Measurements from ENCODE around the gene ZNF554. TPM values are rescaled to one million over a fixed set of nuclear protein-coding genes. Genes with fewer than 3 reads are reported as not detected.

Gene ZNF554
- total RNA-seq, 1 donor from 2014 or later: 8.6 TPM

DNA sequence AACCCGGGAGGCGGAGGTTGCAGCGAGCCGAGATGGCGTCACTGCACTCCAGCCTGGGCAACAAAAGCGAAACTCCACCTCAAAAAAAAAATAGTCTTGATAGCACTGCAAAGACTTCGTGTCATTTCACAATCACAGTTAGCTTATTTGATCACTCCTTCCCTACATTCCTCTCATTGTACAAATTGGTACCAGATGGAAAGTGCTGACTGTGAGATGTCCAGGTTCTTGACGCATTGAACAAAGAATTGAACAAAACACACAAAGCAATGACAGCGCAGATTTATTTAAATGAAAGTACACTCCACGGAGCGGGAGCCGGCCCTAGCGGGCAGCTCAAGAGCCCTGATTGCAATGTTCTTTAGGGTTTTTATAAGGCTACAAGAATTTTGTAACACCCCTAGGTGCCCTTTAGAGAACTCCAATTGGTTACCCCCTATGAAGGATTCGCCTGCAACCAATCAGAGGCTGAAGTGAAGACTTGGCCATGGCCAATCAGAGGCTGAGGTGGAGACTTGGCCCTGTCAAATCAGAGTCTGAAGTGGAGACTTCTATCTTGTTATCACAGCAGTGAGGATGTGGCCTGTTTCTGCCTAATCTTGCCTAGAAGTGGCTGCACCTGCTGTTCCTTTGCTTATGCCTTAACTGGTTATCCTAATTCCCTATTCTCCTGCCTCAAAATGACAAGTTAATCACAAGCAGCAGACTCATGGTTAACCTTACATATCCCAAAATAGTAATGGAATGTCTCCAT is 64.2 kb downstream of the ZNF554 start:
- DNase-seq (ENCODE audit: low read depth, low spot score): no peak
- Mint-ChIP-seq H3K4me3 (no peak overlapping the region), H3K4me1 (peaks cover 8% of the 10 kb centered on the region), H3K27ac (ENCODE audit: unreplicated experiment) (no peak overlapping the region), H3K27me3 (ENCODE audit: low read depth) (peaks cover 4% of the 10 kb centered on the region), H3K36me3 (ENCODE audit: low read depth) (peaks cover 1% of the 10 kb centered on the region), H3K9me3 (no peaks in the 10 kb centered on the region)
- TF ChIP-seq, protein P1, sequence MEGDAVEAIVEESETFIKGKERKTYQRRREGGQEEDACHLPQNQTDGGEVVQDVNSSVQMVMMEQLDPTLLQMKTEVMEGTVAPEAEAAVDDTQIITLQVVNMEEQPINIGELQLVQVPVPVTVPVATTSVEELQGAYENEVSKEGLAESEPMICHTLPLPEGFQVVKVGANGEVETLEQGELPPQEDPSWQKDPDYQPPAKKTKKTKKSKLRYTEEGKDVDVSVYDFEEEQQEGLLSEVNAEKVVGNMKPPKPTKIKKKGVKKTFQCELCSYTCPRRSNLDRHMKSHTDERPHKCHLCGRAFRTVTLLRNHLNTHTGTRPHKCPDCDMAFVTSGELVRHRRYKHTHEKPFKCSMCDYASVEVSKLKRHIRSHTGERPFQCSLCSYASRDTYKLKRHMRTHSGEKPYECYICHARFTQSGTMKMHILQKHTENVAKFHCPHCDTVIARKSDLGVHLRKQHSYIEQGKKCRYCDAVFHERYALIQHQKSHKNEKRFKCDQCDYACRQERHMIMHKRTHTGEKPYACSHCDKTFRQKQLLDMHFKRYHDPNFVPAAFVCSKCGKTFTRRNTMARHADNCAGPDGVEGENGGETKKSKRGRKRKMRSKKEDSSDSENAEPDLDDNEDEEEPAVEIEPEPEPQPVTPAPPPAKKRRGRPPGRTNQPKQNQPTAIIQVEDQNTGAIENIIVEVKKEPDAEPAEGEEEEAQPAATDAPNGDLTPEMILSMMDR (conservative IDR thresholded peaks at IDR 0.05): no peak

DNA sequence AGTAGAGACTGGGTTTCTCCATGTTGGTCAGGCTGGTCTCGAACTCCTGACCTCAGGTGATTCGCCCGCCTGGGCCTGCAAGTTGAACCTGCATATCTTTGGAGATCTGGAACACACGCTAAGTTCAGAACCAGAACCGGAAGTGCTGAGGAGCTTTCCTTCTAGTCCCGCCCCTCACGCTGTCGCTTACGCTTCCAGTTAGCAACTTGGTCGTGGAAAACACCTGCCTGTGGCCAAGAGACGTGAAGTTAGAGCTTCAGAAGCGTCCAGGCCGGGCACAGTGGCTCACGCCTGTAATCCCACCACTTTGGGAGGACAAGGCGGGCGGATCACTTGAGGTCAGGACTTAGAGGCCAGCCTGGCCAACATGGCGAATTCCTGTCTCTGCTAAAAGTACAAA is 66.1 kb downstream of the ZNF554 start:
- H3K36me3 Mint-ChIP-seq (ENCODE audit: low read depth): no peaks in the 10 kb centered on the region
- DNase-seq (ENCODE audit: low read depth, low spot score): no peak
- H3K4me3 Mint-ChIP-seq: no peak overlapping the region
- TF ChIP-seq, protein P1 (conservative IDR thresholded peaks at IDR 0.05): no peak
- peaks cover 6% of the 10 kb centered on the region for H3K27me3 Mint-ChIP-seq (ENCODE audit: low read depth)
- H3K9me3 Mint-ChIP-seq: no peaks in the 10 kb centered on the region
- H3K4me1 Mint-ChIP-seq: peaks cover 8% of the 10 kb centered on the region
- H3K27ac Mint-ChIP-seq (ENCODE audit: unreplicated experiment): no peak overlapping the region

Other genes with a start within 250 kb of the ZNF554 start
- 13.9 and 15.1 TPM in 2 replicates for gene GNG7, start 117.2 kb upstream of the ZNF554 start, total RNA-seq
- gene DIRAS1, start 98.5 kb upstream of the ZNF554 start, total RNA-seq: 19.9 and 24.4 TPM in 2 replicates
- 43.0 and 43.1 TPM in 2 replicates for gene SLC39A3, start 79.9 kb upstream of the ZNF554 start, total RNA-seq
- gene SGTA, start 36.6 kb upstream of the ZNF554 start, total RNA-seq: 89.9 and 95.1 TPM in 2 replicates
- gene THOP1, start 34.4 kb upstream of the ZNF554 start, total RNA-seq: 171 and 173 TPM in 2 replicates
- gene ZNF555, start 21.6 kb downstream of the ZNF554 start, total RNA-seq: 10.5 and 11.4 TPM in 2 replicates
- 0.05 TPM in 2 replicates for gene ZNF556, start 47.5 kb downstream of the ZNF554 start, total RNA-seq
- 4.2 and 4.7 TPM in 2 replicates for gene ZNF57, start 81.1 kb downstream of the ZNF554 start, total RNA-seq
- 7.8 and 7.9 TPM in 2 replicates for gene ZNF77, start 125.1 kb downstream of the ZNF554 start, total RNA-seq
- gene TLE6, start 157.7 kb downstream of the ZNF554 start, total RNA-seq: 0.44 TPM in 1 of 2 replicates, not detected in the other
- gene TLE2, start 209.4 kb downstream of the ZNF554 start, total RNA-seq: 0.73 and 1.4 TPM in 2 replicates
- gene TLE5, start 242.6 kb downstream of the ZNF554 start, total RNA-seq: 244 and 247 TPM in 2 replicates